ENCODE data around the gene PPM1H.

The PPM1H gene

GRCh38 chr12:62878211-62878610, 56.7 kb downstream of the PPM1H start (continued):
- TF ChIP-seq CTCF (tag by site-specific recombination; IDR thresholded peaks at IDR 0.05) (no peak), SCRT1 (tag by site-specific recombination; IDR thresholded peaks at IDR 0.05; ENCODE audit: borderline replicate concordance) (no peak), ZIC2 (tag by site-specific recombination; IDR thresholded peaks at IDR 0.05) (no peak), ZNF324 (tag by site-specific recombination; IDR thresholded peaks at IDR 0.05) (no peak), KLF1 (tag by site-specific recombination; IDR thresholded peaks at IDR 0.05) (no peak), ZNF174 (tag by site-specific recombination; IDR thresholded peaks at IDR 0.05) (no peak), ZNF76 (tag by site-specific recombination; IDR thresholded peaks at IDR 0.05; ENCODE audit: borderline replicate concordance, low read depth) (no peak), ZNF624 (tag by site-specific recombination; IDR thresholded peaks at IDR 0.05) (no peak), ZNF692 (tag by site-specific recombination; IDR thresholded peaks at IDR 0.05) (no peak), SCRT2 (tag by site-specific recombination; IDR thresholded peaks at IDR 0.05) (no peak), INSM2 (tag by site-specific recombination; IDR thresholded peaks at IDR 0.05) (no peak), OVOL3 (tag by site-specific recombination; IDR thresholded peaks at IDR 0.05) (no peak), ZNF16 (tag by site-specific recombination; IDR thresholded peaks at IDR 0.05; ENCODE audit: low read depth) (no peak)
- TF ChIP-seq, protein P1, sequence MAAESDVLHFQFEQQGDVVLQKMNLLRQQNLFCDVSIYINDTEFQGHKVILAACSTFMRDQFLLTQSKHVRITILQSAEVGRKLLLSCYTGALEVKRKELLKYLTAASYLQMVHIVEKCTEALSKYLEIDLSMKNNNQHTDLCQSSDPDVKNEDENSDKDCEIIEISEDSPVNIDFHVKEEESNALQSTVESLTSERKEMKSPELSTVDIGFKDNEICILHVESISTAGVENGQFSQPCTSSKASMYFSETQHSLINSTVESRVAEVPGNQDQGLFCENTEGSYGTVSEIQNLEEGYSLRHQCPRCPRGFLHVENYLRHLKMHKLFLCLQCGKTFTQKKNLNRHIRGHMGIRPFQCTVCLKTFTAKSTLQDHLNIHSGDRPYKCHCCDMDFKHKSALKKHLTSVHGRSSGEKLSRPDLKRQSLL (tag by site-specific recombination; IDR thresholded peaks at IDR 0.05), result no peak
- TF ChIP-seq, protein P2, sequence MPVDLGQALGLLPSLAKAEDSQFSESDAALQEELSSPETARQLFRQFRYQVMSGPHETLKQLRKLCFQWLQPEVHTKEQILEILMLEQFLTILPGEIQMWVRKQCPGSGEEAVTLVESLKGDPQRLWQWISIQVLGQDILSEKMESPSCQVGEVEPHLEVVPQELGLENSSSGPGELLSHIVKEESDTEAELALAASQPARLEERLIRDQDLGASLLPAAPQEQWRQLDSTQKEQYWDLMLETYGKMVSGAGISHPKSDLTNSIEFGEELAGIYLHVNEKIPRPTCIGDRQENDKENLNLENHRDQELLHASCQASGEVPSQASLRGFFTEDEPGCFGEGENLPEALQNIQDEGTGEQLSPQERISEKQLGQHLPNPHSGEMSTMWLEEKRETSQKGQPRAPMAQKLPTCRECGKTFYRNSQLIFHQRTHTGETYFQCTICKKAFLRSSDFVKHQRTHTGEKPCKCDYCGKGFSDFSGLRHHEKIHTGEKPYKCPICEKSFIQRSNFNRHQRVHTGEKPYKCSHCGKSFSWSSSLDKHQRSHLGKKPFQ (tag by site-specific recombination; IDR thresholded peaks at IDR 0.05), result no peak

DNA sequence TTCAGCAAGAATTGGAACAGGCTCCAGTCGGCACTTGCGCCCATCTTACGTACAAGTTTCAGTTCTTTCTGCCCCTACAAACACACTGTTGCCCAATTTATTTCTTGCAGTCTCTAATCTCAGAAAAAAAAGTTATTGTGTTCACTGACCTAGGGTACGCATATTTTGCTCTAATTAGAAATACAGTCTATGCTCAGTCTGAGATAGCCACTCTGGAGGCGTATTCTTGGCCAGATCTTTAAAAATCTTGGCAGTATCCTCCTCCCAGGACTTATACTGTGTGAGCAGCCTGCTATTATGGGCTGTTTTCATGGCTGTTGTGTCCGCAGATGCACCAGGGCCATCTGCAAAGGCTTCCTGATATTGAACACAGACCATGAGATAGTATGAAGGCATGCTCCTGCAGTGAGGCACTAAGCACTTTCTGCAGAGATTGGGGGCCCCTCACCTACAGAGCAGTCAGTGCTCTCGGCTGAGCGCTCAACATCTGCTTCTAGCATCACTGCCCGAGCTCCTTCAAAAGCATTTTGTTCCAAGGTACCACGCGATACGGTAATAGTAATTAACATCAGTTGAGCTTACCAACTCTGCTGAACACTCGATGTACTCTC, 57.9 kb downstream of the PPM1H start:
- ChIA-PET CTCF (interaction anchor here (1.3 kb wide), 1 partner anchor 192 kb away, joined by 3 read pairs; no protein-coding TSS in a partner anchor), POLR2A (no interaction called here)
- no peaks in the 10 kb centered on the region for H3K36me3 ChIP-seq (ENCODE audit: control insufficient read depth in 2 of 2, insufficient read depth in 1 of 2, low read length in 2 of 2)
- H3K4me1 ChIP-seq (ENCODE audit: control insufficient read depth, insufficient read depth, low read length), result no peaks in the 10 kb centered on the region; the same call in 1 of the 2 replicates
- no peaks in the 10 kb centered on the region for H3K9me3 ChIP-seq (ENCODE audit: control insufficient read depth, insufficient read depth, low read depth, low read length)
- H3K4me3 ChIP-seq (ENCODE audit: low read depth, low read length), result no peak overlapping the region
- H3K27ac ChIP-seq (ENCODE audit: extremely low read depth, low read depth, low read length), result no peak overlapping the region
- no peak for TF ChIP-seq ZNF184 (tag by site-specific recombination; IDR thresholded peaks at IDR 0.05)
